RPMI7951 (cell line): ENCODE data around the gene POU2F2. TPM values are rescaled to one million over a fixed set of nuclear protein-coding genes. Genes with fewer than 3 reads are reported as not detected.
"Not testable (repeated sequence)": the region's sequence is repeated elsewhere in the genome, so short reads cannot be mapped to it uniquely, and the experiment has no call there.

Source experiments
- DNase-seq: peaks from one replicate; pipeline ENCODE4 v3.0.0-alpha.2; 2012; ENCODE audit warnings: low read depth
- total RNA-seq: library from RNA; depleted of rRNA; stranded (reverse); fragments of >200 nt; shearing (Covaris generic); gene quantifications from 2 replicates; pipeline ENCODE4 v1.2.3, GENCODE V29; 2014; rRNA removed

POU2F2 gene
- total RNA-seq, 1 experiment from 2014 or later, result 2.4 TPM

GRCh38 chr19:42060117-42060516 lies 72.1 kb downstream of the POU2F2 start:
- no peak for DNase-seq

DNA sequence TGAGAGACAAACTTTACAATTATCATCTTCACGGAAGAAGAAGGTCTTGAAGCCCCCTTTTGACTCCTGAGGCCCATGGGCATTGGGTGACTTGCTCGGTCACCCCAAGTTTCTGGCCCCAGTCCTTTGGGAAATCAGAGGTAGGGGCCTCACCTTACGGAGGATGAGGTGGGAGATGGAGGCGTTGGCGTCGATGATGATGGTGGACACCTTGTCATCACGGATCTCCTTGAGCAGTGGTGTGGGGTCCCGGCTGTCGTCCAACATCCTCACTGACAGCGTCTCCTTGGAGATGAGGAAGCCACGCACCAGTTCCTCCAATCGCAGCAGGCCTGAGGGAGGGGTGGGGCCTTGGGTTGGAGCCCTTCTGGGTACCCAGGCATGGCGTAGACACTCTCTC lies 73.0 kb downstream of the POU2F2 start:
- DNase-seq, result no peak

DNA sequence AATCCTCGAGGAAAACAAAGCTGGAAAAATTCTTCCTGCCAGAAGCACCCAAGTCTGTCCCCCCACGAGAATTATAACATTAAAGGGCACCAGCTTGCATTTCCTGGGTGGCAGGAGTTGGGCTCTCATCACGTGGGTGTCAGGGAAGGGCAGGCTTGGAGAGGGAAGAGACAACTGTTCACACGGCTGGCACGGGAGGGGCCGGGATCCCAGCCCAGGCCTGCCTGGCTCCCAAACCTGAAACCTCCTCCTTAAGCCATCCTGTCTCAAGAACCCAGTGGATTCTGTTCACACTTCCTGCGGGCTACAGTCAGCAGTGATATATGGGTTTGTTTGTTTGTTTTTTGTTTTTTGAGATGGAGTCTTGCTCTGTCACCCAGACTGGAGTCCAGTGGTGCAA lies 74.4 kb downstream of the POU2F2 start:
- no peak for DNase-seq

DNA sequence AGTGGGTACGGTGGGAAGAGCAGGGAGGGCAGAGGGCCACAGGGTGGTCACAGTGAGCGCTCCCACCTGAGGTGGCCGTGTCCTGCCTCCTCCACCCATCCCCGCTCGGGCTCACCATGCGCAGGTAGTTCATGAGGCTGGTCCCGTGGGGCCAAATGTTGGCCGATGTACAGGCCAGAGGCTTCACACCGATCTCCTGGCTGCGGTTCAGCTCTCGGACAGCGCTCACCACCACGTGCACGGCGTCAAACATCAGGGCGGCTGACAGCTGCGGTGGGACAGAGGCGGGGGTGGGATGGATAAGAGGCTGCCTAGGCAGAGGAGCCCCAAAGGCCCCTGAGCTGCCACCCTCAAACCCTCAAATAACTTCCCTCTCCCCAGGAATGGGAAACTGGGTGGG lies 78.0 kb downstream of the POU2F2 start:
- no peak for DNase-seq

- DNase-seq, result peak; percentile 29
Measured at GRCh38 chr19:42053037-42053935, 79.0 kb downstream of the POU2F2 start.

DNA sequence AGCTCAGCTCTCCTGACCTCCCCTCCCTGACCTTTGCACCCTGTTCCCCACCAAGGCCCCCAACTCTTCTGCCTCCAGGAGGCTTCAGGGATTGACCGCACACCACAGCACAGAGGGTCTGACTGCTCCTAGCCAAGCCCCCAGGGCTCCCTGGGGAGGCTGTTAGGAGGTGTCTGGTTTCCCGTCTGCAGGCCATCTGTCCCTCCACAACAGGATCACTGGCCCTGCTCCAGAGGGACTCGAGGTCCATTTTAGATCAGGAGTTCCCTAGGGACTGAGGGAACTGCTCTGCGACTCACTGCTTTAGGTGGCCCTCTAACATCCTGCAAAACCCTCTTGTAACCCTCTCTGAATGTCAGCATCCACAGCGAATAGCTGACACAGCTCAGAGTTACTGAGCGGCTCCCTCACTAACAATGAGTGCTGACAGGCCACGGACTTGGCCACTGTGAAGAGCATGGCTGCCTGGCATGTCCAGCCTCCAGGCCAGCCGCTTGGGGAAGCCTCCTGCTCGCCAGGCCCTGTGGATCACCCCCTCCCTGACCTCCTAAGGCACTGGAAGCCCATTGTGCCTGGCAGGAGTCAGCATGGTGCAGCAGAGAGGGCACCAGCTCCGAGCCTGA lies 79.9 kb downstream of the POU2F2 start:
- DNase-seq, result peak; percentile 50

DNA sequence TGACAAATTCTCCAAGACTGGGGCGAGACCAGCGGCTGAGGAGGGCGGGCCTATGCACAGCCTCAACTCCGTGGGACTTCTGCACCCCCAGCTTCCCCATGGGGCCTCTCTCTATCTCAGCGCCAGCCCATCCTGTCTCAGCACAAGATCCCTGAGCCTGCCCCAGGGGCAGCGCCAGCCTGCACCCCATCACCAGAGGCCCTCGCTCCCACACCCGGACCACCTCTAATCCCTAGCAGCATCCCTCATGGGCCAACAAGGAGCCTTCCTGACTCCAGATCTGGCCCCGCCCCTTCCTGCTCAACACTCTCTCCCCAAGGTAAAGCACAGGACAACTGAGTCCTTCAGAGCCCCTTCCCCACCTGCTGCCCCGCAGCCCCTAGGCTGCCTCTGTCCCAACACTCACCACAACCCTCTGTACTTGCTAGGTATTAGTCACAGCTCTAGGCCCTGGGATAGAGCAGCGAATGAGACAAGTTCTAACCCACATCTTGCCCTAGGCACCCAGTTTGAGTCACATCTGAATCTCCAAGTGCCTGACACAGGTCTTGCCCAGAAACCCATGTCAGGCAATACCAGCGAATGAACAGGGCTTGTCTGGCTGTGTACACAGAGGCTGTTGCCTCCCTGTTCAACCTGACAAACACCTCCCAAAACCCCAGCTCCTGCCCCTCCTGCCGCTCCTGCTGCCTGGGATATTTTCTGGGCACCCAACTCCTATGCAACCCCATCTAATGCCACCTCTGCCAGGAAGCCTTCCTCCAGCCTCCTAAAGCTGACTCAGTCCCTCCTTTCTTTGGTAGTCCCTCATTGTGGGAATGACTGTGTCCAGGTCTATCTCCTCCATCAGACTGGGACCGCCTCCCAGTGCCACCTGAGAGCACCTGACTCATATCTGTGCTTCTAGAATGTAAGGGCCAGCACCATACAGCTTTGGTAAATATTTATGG lies 80.8 kb downstream of the POU2F2 start:
- DNase-seq, result peak; percentile 88

- DNase-seq, result peak; percentile 52
Measured at GRCh38 chr19:42048992-42049391, 83.3 kb downstream of the POU2F2 start.

DNA sequence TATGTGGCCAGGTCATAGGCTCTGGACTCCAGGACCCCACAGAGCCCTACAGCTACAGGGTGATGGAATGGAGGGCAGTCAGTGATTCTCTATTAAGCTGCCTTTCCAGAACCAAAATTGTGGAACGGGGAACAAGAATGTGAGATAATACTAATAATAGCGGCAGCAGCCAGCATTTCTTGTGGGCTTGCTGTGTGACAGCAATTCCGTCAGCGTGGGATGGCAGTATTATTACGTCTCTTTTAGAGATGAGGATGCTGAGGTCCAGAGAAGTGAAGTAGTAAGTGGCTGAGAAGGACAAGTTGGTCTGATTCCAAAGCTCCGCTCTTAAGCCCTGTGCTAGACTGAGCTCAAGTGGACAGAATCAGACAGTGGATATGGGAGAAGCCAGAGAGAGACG lies 86.7 kb downstream of the POU2F2 start:
- no peak for DNase-seq

DNA sequence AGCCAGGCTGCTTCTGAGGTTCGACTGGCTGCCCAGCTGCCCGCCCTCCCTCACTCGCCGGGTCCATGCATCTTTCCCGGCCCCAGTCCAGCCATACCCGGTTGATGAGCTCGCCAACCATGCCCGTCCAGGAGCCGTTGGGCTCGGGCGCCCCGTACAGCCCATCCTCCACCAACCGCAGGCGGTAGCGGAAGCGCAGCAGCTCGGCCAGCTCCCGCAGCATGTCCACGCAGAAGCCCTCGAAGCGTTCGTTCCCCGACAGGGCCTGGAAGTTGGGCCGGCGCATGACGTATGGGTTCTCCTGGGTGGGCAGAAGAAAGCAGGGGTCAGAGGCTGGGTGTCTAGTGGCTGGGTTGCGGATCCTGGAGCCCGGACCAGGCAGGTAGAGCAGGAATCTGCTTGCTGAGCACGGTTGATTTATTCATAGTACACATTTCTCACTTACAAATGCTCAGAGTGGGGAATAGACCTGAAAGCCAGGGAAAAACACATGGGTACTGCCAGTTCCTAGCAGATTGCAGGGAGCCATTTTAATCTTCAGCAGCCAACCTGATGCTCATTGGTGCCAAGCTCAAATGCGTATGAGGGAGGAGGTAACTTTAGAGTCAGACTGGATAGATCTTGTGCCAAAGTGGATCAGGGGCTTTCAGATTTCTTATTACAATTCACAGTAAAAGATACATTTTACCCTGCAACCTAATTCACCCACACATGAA lies 89.6 kb downstream of the POU2F2 start:
- no peak for DNase-seq

DNA sequence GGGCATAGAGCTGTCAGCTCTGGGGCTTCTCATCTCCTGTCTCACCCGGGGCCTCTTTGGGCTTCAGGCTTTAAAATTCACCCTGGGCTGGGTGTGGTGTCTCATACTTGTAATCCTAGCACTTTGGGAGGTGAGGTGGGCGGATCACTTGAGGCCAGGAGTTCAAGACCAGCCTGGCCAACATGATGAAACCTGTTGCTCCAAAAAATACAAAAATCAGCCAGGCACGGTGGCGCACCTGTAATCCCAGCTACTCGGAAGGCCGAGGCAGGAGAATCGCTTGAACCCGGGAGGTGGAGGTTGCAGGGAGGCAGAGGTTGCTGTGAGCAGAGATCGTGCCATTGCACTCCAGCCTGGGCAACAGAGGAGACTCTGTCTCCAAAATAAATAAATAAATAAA lies 91.8 kb downstream of the POU2F2 start:
- not testable (repeated sequence) for DNase-seq

GRCh38 chr19:42040031-42040430 lies 92.2 kb downstream of the POU2F2 start:
- DNase-seq, result no peak

DNA sequence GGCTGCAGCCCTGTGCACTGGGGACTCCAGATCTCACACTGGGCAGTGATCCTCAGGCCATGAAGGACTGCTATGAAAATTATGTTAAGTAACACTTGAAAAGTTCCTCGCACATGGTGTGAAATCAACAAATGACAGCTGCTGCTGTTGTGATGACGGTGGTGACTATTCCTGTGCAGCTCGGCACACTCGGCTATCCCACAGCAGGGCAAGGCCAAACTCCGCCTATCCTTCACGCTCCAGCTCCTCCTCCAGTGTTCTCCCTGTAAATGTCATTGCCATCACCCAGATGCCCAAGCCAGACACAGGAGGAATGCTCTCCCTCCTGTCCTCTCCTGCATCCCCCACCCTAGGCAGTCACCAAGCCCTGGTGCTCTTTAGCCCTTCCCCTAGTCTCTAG lies 93.6 kb downstream of the POU2F2 start:
- DNase-seq, result no peak

- DNase-seq, result no peak
Measured at GRCh38 chr19:42037649-42038048, 94.6 kb downstream of the POU2F2 start.

Other genes starting within 250 kb of the POU2F2 start
- 23.4 and 28.2 TPM in 2 replicates for gene ARHGEF1, start 249.3 kb downstream of the POU2F2 start, total RNA-seq
- gene ERFL, start 204.0 kb downstream of the POU2F2 start, total RNA-seq, result not detected in 2 replicates
- 235 and 336 TPM in 2 replicates for gene RABAC1, start 173.1 kb downstream of the POU2F2 start, total RNA-seq
- under 0.01 and 0.10 TPM in 2 replicates for gene ATP1A3, start 138.2 kb downstream of the POU2F2 start, total RNA-seq
- gene GRIK5, start 62.2 kb downstream of the POU2F2 start, total RNA-seq, result not detected in 2 replicates
- gene ZNF574, start 56.3 kb downstream of the POU2F2 start, total RNA-seq, result 18.1 and 20.6 TPM in 2 replicates
- 13.8 and 14.4 TPM in 2 replicates for gene DEDD2, start 85.2 kb upstream of the POU2F2 start, total RNA-seq
- gene ZNF526, start 87.9 kb upstream of the POU2F2 start, total RNA-seq, result 7.2 and 7.3 TPM in 2 replicates
- gene GSK3A, start 110.2 kb upstream of the POU2F2 start, total RNA-seq, result 26.7 and 30.2 TPM in 2 replicates
- gene ERF, start 122.7 kb upstream of the POU2F2 start, total RNA-seq, result 31.6 and 40.1 TPM in 2 replicates
- 12.9 and 14.6 TPM in 2 replicates for gene CIC, start 136.8 kb upstream of the POU2F2 start, total RNA-seq
- gene PRR19, start 169.7 kb upstream of the POU2F2 start, total RNA-seq, result 1.8 and 2.9 TPM in 2 replicates
- gene PAFAH1B3, start 170.2 kb upstream of the POU2F2 start, total RNA-seq, result 108 and 147 TPM in 2 replicates
- 0.68 and 1.2 TPM in 2 replicates for gene TMEM145, start 180.9 kb upstream of the POU2F2 start, total RNA-seq
- gene MEGF8, start 193.2 kb upstream of the POU2F2 start, total RNA-seq, result 9.4 and 12.9 TPM in 2 replicates